IMR-90 (cell line): ENCODE data around the gene VTN. TPM values are rescaled to one million over a fixed set of nuclear protein-coding genes. Genes with fewer than 3 reads are reported as not detected.

Source experiments
- ATAC-seq: fragments of 200-7000 bp; cut with Tn5 transposase; 2 replicates; pipeline ENCODE4 v1.9.1; 2020; ENCODE audit warnings: low read depth, mild to moderate bottlenecking, moderate library complexity
- BruUV-seq: library from RNA; stranded (reverse); fragments of 400-500 nt; replicated peaks from 2 replicates; lab custom pipeline; 2021; lab: Mats Ljungman, UMichigan
- CTCF ChIA-PET: fragments of 300-600 bp; formaldehyde crosslinking; extraction: SDS; loops from one replicate; lab custom pipeline; 2021; ENCODE audit warnings: antibody characterized with exemption; lab: Yijun Ruan, JAX
- POLR2A ChIA-PET: fragments of 300-600 bp; sonication (Branson Sonifier 250); formaldehyde crosslinking; loops from one replicate; lab custom pipeline; 2022; ENCODE audit warnings: antibody characterized with exemption; ENCODE audit not compliant: unreplicated experiment; lab: Charles Lee
- DNase-seq: peaks from one replicate; pipeline ENCODE4 v3.0.0; 2013
- H2AFZ ChIP-seq: replicated peaks from 2 replicates; pipeline ENCODE3; 2013; ENCODE audit warnings: low read length, mild to moderate bottlenecking; ENCODE audit not compliant: poor library complexity
- H2AK5ac ChIP-seq: 2 replicates; pipeline ENCODE4 v1.6.1; 2013; ENCODE audit warnings: low read depth, low read length, inconsistent platforms
- H2AK9ac ChIP-seq: replicated peaks from 2 replicates; pipeline ENCODE3; 2013; ENCODE audit warnings: mild to moderate bottlenecking, low read depth, low read length, moderate library complexity; ENCODE audit not compliant: poor library complexity
- H2BK120ac ChIP-seq: 2 replicates; pipeline ENCODE4 v1.6.1; 2013; ENCODE audit warnings: low read depth, low read length, inconsistent platforms
- H2BK15ac ChIP-seq: 3 replicates; pipeline ENCODE4 v1.6.1; 2013; ENCODE audit warnings: low read depth, low read length, inconsistent platforms
- H2BK20ac ChIP-seq: 2 replicates; pipeline ENCODE4 v1.6.1; 2013; ENCODE audit warnings: low read depth, mild to moderate bottlenecking, inconsistent platforms, low read length, moderate library complexity
- H2BK5ac ChIP-seq: 2 replicates; pipeline ENCODE4 v1.6.1; 2013; ENCODE audit warnings: mild to moderate bottlenecking, low read depth, low read length, inconsistent platforms; ENCODE audit not compliant: poor library complexity, severe bottlenecking
- H3K14ac ChIP-seq: replicated peaks from 2 replicates; pipeline ENCODE4 v1.6.1; 2013; ENCODE audit warnings: low read depth, low read length, inconsistent platforms
- H3K18ac ChIP-seq: 2 replicates; pipeline ENCODE4 v1.6.1; 2013; ENCODE audit warnings: low read depth, low read length, control low read depth
- H3K23ac ChIP-seq: 2 replicates; pipeline ENCODE4 v1.6.1; 2013; ENCODE audit warnings: low read depth, low read length, inconsistent platforms
- H3K27ac ChIP-seq: 2 replicates; pipeline ENCODE4 v1.5.1; 2013; ENCODE audit warnings: mild to moderate bottlenecking, control low read depth, low read length; ENCODE audit not compliant: insufficient read depth
- H3K27me3 ChIP-seq: 2 replicates; pipeline ENCODE4 v1.6.1; 2013; ENCODE audit warnings: low read length; ENCODE audit not compliant: control insufficient read depth, insufficient read depth
- H3K36me3 ChIP-seq: 2 replicates; pipeline ENCODE4 v1.6.1; 2013; ENCODE audit warnings: low read length, mixed read lengths; ENCODE audit not compliant: control insufficient read depth, insufficient read depth
- H3K4ac ChIP-seq: 2 replicates; pipeline ENCODE4 v1.6.1; 2013; ENCODE audit warnings: low read depth, low read length, inconsistent platforms
- H3K4me1 ChIP-seq: 2 replicates; pipeline ENCODE4 v1.6.1; 2013; ENCODE audit warnings: low read length, mixed read lengths; ENCODE audit not compliant: control insufficient read depth, insufficient read depth
- H3K4me2 ChIP-seq: 2 replicates; pipeline ENCODE4 v1.6.1; 2013; ENCODE audit warnings: low read depth, mild to moderate bottlenecking, control low read depth, low read length, moderate library complexity
- H3K4me3 ChIP-seq: 2 replicates; pipeline ENCODE4 v1.5.1; 2013; ENCODE audit warnings: low read depth, mild to moderate bottlenecking, control low read depth, low read length, moderate library complexity; ENCODE audit not compliant: insufficient read depth
- H3K56ac ChIP-seq: 2 replicates; pipeline ENCODE4 v1.6.1; 2013; ENCODE audit warnings: low read length, inconsistent platforms; ENCODE audit not compliant: insufficient read depth; ENCODE audit errors: extremely low read depth
- H3K79me1 ChIP-seq, 2 experiments: 2 replicates each; pipeline ENCODE4 v1.6.1; 2013; ENCODE audit warnings: low read length in 2 of 2, inconsistent platforms in 1 of 2, low read depth in 1 of 2
- H3K9ac ChIP-seq: 2 replicates; pipeline ENCODE4 v1.6.1; 2013; ENCODE audit warnings: low read depth, low read length, control low read depth
- H3K9me1 ChIP-seq: 2 replicates; pipeline ENCODE4 v1.6.1; 2013; ENCODE audit warnings: low read length, inconsistent platforms; ENCODE audit not compliant: insufficient read depth
- H3K9me3 ChIP-seq: 2 replicates; pipeline ENCODE4 v1.6.1; 2013; ENCODE audit warnings: low read length; ENCODE audit not compliant: control insufficient read depth, insufficient read depth
- H4K20me1 ChIP-seq: 2 replicates; pipeline ENCODE4 v1.6.1; 2013; ENCODE audit warnings: low read length, inconsistent platforms; ENCODE audit not compliant: insufficient read depth
- H4K5ac ChIP-seq: 2 replicates; pipeline ENCODE4 v1.6.1; 2013; ENCODE audit warnings: mild to moderate bottlenecking, low read depth, low read length, control low read depth
- H4K8ac ChIP-seq, 2 experiments: 2 replicates each; pipeline ENCODE4 v1.6.1; 2013; ENCODE audit warnings: low read depth in 2 of 2, low read length in 2 of 2, control low read depth in 1 of 2, inconsistent platforms in 1 of 2
- H4K91ac ChIP-seq: 2 replicates; pipeline ENCODE4 v1.6.1; 2013; ENCODE audit warnings: low read depth, low read length, inconsistent platforms; ENCODE audit not compliant: insufficient read depth
- BHLHE40 ChIP-seq: fragments of 150-350 bp; IDR thresholded peaks from 2 replicates; pipeline ENCODE4 v1.6.1; 2016; ENCODE audit warnings: mild to moderate bottlenecking, low read depth, low read length
- CEBPB ChIP-seq: IDR thresholded peaks from 2 replicates; pipeline ENCODE4 v1.6.1; 2012; ENCODE audit warnings: low read depth, low read length, improper control_type of control experiment
- MAFK ChIP-seq: IDR thresholded peaks from 2 replicates; pipeline ENCODE4 v1.6.1; 2012; ENCODE audit warnings: low read depth, low read length, improper control_type of control experiment
- MAZ ChIP-seq: IDR thresholded peaks from 2 replicates; pipeline ENCODE4 v1.6.1; 2012; ENCODE audit warnings: low read depth, mild to moderate bottlenecking, low read length, improper control_type of control experiment, moderate library complexity, borderline replicate concordance
- MXI1 ChIP-seq: IDR thresholded peaks from 2 replicates; pipeline ENCODE4 v1.6.1; 2012; ENCODE audit warnings: low read depth, mild to moderate bottlenecking, low read length, moderate library complexity, borderline replicate concordance
- NFE2L2 ChIP-seq: fragments of 150-350 bp; IDR thresholded peaks from 2 replicates; pipeline ENCODE4 v1.6.1; 2016; ENCODE audit warnings: low read depth, mild to moderate bottlenecking, low read length
- POLR2A ChIP-seq: IDR thresholded peaks from 2 replicates; pipeline ENCODE4 v1.6.1; 2012; ENCODE audit warnings: mild to moderate bottlenecking, low read depth, low read length
- RAD21 ChIP-seq: IDR thresholded peaks from 2 replicates; pipeline ENCODE4 v1.6.1; 2012; ENCODE audit warnings: low read length, improper control_type of control experiment
- RCOR1 ChIP-seq: IDR thresholded peaks from 2 replicates; pipeline ENCODE4 v1.6.1; 2012; ENCODE audit warnings: mild to moderate bottlenecking, low read length, improper control_type of control experiment; ENCODE audit not compliant: insufficient replicate concordance
- RFX5 ChIP-seq: IDR thresholded peaks from 2 replicates; pipeline ENCODE4 v1.8.0; 2012; ENCODE audit warnings: low read depth, mild to moderate bottlenecking, low read length, moderate library complexity
- WGBS, 2 experiments: methylation state at CpG; one replicate each; pipeline versions ENCODE4 v1.1.5 to v1.1.7; 2013; ENCODE audit warnings: missing lambda C conversion rate in 2 of 2; ENCODE audit not compliant: insufficient read length in 1 of 2; ENCODE audit errors: extremely low coverage in 2 of 2; 5-methylcytosine and 5-hydroxymethylcytosine counted together
- dilution Hi-C: fragments of 300-500 bp; cut with HindIII; formaldehyde crosslinking; loops from one replicate; pipeline ENCODE4 v1.14.3; 2018; ENCODE audit warnings: low sequenced_read_pairs; ENCODE audit not compliant: unreplicated experiment
- in situ Hi-C: fragments of 300-500 bp; cut with MboI; formaldehyde crosslinking; loops from 3 replicates; pipeline ENCODE4 v1.14.3; 2019; ENCODE audit warnings: low sequenced_read_pairs, inconsistent platforms, mixed read lengths
- intact Hi-C: fragments of 100-400 bp; cut with micrococcal nuclease; formaldehyde crosslinking; loops from 2 replicates; pipeline ENCODE4 v1.10.0; 2022
- polyA plus RNA-seq, 3 experiments: library from polyadenylated mRNA; depleted of rRNA; stranded (reverse); fragments of >200 nt; gene quantifications; 2 replicates each; pipeline ENCODE4 v1.2.3, GENCODE V29; 2012; ENCODE audit warnings: low replicate concordance in 1 of 3
- total RNA-seq: library from RNA; depleted of rRNA; stranded (reverse); fragments of >200 nt; gene quantifications from 2 replicates; pipeline ENCODE4 v1.2.3, GENCODE V29; 2012
- TF ChIP-seq, protein P1 (sequence below): conservative IDR thresholded peaks from 2 replicates; pipeline ENCODE4 v1.5.1; 2012; ENCODE audit warnings: mild to moderate bottlenecking, low read depth, low read length, improper control_type of control experiment
- TF ChIP-seq, protein P2 (sequence below): fragments of 150-350 bp; IDR thresholded peaks from 2 replicates; pipeline ENCODE4 v1.6.1; 2016; ENCODE audit warnings: low read depth, mild to moderate bottlenecking, low read length, moderate library complexity, borderline replicate concordance
- TF ChIP-seq, protein P3 (sequence below): fragments of 150-350 bp; IDR thresholded peaks from 2 replicates; pipeline ENCODE4 v1.6.1; 2017; ENCODE audit warnings: mild to moderate bottlenecking, antibody characterized with exemption, low read length, low read depth

Gene VTN
- total and polyA plus RNA-seq, 2 of the 4 experiments (the other 2 are of a cell fraction), result 0.18 to 1.0 TPM

DNA sequence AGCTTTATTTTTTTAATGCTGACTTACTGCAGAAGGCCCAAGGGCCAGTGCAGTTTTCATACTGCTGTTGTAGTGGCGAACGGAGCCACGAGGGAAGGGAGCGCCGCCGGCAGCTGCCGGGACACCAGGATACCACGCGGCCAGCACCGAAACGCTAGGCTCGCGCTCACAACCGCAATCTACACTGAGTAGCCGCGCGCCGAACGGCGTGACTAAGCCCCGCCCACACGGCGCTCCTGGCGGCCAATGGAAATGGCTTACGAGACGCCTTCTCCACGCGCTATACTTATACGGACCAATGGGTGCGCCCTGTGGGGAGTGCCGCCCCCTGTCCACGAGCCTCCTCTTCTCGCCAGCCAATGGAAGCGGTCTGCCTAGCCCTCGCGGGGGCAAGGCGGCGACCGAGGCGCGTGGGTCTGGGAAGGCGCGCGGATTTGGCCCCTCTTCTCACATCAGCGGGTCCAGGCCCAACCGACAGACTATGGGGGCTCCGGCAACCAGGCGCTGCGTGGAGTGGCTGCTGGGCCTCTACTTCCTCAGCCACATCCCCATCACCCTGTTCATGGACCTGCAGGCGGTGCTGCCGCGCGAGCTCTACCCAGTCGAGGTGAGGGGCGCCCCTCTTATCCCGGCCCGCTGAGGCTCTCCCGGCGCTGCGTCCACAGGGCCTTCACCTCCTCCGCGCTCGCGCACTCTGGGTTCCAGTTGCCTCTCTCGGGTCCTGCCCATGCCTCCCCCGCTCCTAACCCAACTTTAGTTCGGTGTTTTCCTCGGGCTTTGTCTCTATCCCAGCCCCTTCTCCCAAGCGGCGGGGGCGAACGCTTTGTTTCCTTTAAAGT lies 51.1 kb downstream of the VTN start, which contains the start of gene TMEM97:
TSS of gene TMEM97 (plus strand) at position 442 of the 839 bp plus-strand sequence. CDS start at position 482, 40 bp downstream.
- TF ChIP-seq RCOR1 (no peak), RFX5 (peak; percentile 5; the same call in 1 of the 2 replicates), MXI1 (peak; percentile 95), CEBPB (no peak), RAD21 (no peak), BHLHE40 (peak; percentile 6; the same call in 1 of the 2 replicates), POLR2A (no peak), MAFK (no peak), MAZ (peak; percentile 76; the same call in 1 of the 2 replicates), NFE2L2 (no peak)
- TF ChIP-seq, protein P1, sequence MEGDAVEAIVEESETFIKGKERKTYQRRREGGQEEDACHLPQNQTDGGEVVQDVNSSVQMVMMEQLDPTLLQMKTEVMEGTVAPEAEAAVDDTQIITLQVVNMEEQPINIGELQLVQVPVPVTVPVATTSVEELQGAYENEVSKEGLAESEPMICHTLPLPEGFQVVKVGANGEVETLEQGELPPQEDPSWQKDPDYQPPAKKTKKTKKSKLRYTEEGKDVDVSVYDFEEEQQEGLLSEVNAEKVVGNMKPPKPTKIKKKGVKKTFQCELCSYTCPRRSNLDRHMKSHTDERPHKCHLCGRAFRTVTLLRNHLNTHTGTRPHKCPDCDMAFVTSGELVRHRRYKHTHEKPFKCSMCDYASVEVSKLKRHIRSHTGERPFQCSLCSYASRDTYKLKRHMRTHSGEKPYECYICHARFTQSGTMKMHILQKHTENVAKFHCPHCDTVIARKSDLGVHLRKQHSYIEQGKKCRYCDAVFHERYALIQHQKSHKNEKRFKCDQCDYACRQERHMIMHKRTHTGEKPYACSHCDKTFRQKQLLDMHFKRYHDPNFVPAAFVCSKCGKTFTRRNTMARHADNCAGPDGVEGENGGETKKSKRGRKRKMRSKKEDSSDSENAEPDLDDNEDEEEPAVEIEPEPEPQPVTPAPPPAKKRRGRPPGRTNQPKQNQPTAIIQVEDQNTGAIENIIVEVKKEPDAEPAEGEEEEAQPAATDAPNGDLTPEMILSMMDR, result 0 out of 2 replicates have a peak, but pooled peaks have one; percentile 1
- TF ChIP-seq, protein P2, sequence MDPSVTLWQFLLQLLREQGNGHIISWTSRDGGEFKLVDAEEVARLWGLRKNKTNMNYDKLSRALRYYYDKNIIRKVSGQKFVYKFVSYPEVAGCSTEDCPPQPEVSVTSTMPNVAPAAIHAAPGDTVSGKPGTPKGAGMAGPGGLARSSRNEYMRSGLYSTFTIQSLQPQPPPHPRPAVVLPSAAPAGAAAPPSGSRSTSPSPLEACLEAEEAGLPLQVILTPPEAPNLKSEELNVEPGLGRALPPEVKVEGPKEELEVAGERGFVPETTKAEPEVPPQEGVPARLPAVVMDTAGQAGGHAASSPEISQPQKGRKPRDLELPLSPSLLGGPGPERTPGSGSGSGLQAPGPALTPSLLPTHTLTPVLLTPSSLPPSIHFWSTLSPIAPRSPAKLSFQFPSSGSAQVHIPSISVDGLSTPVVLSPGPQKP, result no peak
- TF ChIP-seq, protein P3, sequence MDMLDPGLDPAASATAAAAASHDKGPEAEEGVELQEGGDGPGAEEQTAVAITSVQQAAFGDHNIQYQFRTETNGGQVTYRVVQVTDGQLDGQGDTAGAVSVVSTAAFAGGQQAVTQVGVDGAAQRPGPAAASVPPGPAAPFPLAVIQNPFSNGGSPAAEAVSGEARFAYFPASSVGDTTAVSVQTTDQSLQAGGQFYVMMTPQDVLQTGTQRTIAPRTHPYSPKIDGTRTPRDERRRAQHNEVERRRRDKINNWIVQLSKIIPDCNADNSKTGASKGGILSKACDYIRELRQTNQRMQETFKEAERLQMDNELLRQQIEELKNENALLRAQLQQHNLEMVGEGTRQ, result peak; percentile 48
- peak within 1 kb of the TSS; percentile 89 for H2AK9ac ChIP-seq
- peak within 1 kb of the TSS; percentile 46 for H3K9ac ChIP-seq
- H3K4me1 ChIP-seq, result peaks cover 4% of the 10 kb centered on the region; the same call in 1 of the 2 replicates
- H2BK20ac ChIP-seq, result no peak within 1 kb of the TSS
- intact Hi-C loops (loop anchor here (5.0 kb wide), 1 partner anchor 427 kb away; the partner anchor contains the start of gene LYRM9), dilution Hi-C loops (no loop called here), in situ Hi-C loops (no loop called here)
- H3K14ac ChIP-seq, result no peak within 1 kb of the TSS; the same call in 1 of the 2 replicates
- H4K91ac ChIP-seq, result no peak within 1 kb of the TSS
- ATAC-seq (peak; percentile 99), DNase-seq (peak; percentile 97)
- no TSS peak for BruUV-seq
- H3K27me3 ChIP-seq, result no peaks in the 10 kb centered on the region
- H3K4ac ChIP-seq, result peak within 1 kb of the TSS; percentile 17; the same call in 1 of the 2 replicates
- no peak within 1 kb of the TSS for H2BK5ac ChIP-seq
- H2AFZ ChIP-seq, result peak within 1 kb of the TSS; percentile 100
- H3K56ac ChIP-seq, result no peak within 1 kb of the TSS
- CTCF ChIA-PET, result interaction anchor here (1.1 kb wide), 1 partner anchor 16 kb away, joined by 3 read pairs; the partner anchor contains the start of genes IFT20 and TNFAIP1
- H2AK5ac ChIP-seq, result no peak within 1 kb of the TSS
- 0% methylated on average over 53 of the region's 72 CpGs; no CpG with 5 or more reads in 1 of the 2 experiments for WGBS, 2 experiments
- peak within 1 kb of the TSS; percentile 67 for H3K4me3 ChIP-seq
- peak within 1 kb of the TSS in 1 of 2 experiments; percentile 33; a peak in 2 of 4 replicates for H4K8ac ChIP-seq
- H3K27ac ChIP-seq, result peak within 1 kb of the TSS; percentile 15; the same call in 1 of the 2 replicates
- no peak within 1 kb of the TSS for H2BK15ac ChIP-seq
- H4K5ac ChIP-seq, result no peak within 1 kb of the TSS
- no peak within 1 kb of the TSS for H2BK120ac ChIP-seq
- H3K18ac ChIP-seq, result no peak within 1 kb of the TSS
- no peaks in the 10 kb centered on the region for H3K36me3 ChIP-seq
- POLR2A ChIA-PET, result no interaction called here
- H3K79me1 ChIP-seq, result peaks cover 16 to 21% of the 10 kb centered on the region in 2 experiments; a peak in 3 of 4 replicates
- no peaks in the 10 kb centered on the region for H4K20me1 ChIP-seq
- H3K4me2 ChIP-seq, result peak within 1 kb of the TSS; percentile 87
- H3K23ac ChIP-seq, result peak within 1 kb of the TSS; percentile 31; the same call in 1 of the 2 replicates
- peaks cover 3% of the 10 kb centered on the region; the same call in 1 of the 2 replicates for H3K9me1 ChIP-seq
- no peaks in the 10 kb centered on the region for H3K9me3 ChIP-seq
